HG02798 (cell line): ENCODE results near the gene CPNE5.

Experiments used
- ATAC-seq: cut with Tn5 transposase; IDR thresholded peaks from one replicate; pipeline ENCODE4 v1.9.1; 2021; ENCODE audit warnings: mild to moderate bottlenecking; ENCODE audit not compliant: unreplicated experiment, poor library complexity

The CPNE5 gene

DNA sequence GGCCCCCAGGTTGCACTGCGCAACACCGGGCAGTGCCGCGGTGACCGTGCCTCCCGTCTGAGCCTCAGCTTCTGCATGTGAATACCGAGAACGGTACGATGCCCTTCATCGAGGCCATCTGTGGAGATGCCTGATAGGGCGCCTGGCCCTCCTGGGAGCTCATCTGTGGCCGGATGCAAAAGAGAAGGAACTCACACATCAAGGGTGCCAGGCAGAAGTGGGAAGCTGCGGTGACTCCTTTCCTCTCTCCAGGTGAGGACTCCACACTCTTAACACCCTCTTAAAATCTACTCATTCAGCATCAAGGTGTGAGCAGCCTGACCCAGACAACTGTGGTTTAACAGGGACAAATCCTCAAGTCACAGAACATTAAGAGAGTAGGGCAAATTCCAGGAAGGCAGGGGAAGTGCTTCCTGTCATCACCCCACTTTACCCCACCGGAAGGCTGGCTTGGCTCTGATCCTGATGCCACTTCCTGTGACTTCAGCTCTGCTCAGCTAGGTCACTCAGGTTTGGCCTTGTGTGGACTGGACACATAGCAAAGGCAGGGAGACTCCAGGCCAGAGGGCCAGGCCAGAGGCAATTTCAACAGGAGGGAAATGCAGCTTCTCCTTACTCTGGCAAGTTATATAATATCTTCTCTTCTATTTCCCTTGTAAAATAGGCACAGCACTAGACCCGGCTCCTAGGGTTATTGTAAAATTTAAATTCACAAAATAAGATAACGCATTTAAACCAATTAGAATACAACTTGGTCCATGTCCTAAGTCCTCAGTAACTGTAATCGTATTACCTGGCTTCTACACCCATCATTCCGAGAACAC lies 69.4 kb downstream of the CPNE5 start:
- ATAC-seq, result no peak

DNA sequence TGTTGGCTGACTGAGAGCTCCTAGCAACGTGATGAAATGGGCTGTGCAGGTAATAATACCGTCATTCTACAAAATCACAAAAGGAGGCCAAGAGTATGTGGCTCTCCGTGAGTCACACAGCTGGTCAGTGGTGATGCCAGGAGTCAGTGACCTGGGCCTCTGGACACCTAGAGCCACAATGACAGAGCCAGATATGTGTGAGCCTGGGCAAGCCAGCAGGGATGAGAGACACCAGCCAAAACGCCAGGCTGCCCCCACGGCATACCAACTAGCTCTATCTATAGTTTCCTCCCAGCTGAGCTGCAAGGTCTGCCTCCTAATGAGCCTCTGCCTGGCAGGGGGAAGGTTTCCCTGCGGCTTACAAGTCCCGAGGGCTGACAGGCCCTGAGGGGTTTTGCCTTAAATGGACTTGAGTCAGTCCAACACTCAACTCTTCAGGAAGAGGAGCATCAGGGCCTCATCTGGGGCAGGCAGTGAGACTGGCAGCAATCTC lies 70.0 kb downstream of the CPNE5 start:
- no peak for ATAC-seq

DNA sequence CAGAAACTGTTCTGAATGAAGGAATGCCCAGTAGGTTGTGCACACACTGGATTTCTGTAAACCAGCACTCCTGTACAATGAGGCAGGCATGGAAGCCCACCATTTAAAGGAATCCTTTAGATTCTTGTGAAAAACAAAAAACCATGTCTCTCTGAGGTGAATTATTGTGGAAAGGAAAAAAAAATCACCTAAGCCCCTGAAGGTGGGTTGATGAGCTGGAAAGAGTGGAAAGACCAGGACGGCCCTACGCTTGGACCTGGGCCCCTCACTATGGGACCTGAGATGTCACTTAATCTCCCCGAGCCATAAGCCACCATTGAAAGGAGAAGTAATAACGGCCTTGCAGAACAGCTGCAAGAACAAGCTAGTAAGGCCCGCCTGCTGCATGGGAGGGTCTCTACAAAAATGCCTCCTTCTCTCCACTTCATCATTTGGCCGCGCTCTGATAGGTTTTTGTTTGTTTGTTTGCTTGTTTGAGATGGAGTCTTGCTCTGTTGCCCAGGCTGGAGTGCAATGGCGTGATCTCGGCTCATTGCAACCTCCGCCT lies 72.8 kb downstream of the CPNE5 start:
- ATAC-seq, result no peak

DNA sequence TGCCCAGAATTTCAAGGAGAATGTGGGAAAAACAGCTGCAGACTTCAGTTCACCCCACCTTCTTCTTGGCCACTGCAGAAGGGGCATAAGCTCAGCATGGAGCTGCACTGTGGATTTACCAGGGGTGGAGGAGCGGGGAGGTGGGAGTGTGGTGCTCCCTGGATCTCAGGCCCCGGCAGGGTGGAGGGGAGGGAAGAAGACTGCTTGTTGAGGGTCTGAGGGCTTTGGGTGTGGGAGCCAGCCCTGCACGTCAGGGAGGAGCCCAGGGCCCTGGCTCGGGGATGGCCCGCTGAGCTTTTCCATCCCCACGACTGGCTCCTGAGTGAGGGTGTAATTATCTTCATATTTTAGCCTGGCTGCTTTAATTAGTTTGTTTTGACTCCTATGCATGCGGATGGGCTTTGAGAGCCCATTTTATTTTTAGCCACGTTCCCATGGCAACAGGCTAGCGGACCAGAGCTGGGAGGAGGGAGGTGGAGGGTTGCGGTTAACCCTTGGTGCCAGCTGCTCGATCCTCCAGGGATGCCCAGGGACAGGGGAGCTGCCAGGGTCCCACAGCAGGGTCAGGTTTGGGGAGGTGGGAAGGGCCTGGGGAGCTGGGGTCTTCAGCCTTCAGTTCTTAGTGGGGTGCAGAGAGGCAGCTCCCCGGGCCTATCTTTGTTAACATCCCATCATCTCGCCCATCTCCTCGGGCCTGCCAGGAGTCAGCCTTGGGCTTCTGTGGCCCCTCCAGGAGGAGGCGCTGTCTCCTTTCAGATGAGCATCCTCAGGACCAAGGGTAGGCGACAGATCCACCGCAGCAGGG lies 73.4 kb downstream of the CPNE5 start:
- peak; percentile 69 for ATAC-seq

DNA sequence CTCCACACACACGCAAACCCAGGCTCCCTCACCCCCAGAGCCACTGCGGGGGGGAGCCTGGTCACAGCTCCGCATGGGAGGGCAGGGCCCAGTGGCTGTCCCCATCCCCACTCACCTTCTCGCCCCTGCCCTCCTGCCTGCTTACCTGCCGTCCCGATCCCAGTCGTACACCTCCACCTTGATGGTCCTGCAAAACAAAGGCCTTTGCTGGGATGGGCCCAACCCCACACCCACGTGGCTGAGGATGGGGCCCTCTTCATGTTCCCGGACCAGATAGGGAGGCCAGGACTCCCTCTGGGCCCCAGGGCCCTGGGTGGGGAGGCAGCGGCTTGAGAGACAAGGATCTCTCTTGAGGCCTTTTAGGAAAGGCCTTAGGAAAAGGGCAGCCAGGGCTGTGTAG lies 74.1 kb downstream of the CPNE5 start:
- ATAC-seq, result no peak

DNA sequence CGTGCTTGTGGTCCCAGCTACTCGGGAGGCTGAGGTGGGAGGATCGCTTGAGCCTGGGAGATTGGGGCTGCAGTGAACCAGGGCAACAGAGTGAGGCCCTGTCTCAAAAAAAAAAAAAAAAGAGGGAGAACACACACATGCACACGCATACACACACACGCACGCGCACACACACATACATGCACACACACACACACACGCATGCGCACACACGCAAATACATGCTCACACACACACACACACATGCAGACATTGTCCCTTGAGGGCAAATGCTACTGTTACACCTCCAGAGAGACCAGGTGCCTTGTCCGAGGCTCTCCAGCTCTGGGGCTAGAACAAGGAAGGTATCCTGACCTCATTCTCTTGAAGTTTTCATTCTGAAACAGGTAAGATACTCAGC lies 77.1 kb downstream of the CPNE5 start:
- ATAC-seq, result no peak

DNA sequence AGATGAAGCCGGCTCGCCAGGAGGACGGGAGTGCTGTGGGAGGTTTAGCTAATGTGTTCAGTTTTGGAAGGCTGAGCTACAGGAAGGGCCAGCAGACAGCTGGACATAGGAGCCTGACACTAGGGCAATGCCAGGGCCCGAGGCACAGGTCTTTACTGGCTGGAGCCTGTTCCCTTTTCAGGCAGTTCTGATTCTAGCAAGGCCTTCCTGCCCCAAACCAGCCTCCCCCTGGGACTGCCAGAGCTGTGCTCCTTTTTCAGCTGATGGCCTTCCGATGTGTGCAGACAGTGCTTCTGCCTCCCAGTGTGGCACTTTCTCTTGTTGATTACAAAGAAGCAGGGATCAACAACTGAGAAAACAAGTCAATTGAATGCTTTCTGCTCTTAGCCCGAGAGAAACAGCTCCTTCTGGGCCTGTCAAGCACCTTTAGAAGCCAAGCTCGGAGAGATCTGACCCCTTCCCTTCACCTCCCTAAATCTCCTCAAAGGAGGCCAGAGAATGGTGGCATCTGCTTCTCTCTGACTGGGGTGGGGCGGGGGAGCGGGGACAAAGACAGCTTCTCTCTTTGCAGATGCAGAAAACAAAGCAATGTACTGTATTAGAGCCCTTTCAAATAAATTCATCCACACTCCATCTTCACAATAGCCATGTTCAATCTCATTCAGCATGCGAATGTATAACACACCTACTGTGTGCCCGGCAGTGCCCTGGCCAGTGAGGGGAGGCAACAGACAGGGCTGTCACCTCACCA lies 78.4 kb downstream of the CPNE5 start:
- ATAC-seq, result no peak

DNA sequence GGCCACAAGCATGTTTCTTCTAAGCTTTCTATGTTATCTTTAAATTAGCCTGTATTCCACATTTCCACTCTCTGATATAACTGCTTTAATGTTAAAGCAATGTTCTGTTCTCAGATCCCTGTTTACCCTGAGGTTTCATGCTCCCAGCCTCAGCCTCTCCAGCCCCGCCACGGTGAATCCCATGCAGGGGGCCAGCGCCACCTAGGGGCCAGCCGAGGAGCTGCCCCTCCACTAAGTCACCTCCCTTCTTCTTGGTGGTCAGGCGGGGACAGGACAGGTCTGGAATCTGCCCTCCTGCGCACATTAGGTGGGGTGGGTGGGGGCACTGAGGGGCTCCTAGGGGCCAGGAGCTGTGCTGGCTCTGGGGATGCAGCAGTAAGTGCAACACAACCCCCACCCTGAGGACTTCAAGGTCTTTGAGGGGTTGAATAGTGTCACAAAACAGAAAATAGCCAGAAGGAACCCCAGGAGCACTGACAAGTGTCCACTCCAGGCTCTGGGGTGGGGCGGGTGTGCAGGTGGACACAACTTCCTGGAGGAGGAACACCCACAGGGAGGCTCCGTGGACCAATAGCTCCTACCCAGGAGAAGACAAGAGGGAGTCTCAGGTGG lies 80.0 kb downstream of the CPNE5 start:
- ATAC-seq, result peak; percentile 53

DNA sequence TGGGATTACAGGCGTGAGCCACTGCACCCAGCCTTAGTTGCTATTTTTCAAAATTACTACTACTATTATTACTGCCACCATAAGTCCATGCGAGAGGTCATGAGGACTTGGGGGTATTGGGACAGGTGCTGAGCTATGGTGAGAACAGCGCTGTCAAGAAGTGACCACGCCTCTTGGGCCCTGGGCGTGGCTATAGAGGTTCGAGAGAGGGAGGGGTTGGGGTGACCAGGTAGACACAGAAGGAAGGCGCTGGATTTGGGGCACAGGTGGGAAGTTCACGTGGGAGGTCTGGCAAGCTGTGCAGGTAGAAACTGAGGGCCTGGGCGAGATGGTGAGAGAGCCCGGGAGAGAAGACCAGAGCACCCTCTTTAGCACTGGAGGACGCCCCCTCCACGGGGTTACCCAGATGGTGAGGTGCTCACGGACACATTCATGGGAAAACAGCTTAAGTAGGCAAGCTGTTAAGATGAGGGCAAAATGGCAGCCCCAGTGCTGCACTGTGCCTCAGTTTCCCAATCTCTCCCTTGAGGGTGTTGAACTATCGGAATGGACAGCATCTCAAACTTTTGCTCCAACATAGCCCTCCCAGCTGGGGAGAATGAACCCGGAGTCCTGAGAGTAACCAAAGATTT lies 80.6 kb downstream of the CPNE5 start:
- ATAC-seq, result no peak

DNA sequence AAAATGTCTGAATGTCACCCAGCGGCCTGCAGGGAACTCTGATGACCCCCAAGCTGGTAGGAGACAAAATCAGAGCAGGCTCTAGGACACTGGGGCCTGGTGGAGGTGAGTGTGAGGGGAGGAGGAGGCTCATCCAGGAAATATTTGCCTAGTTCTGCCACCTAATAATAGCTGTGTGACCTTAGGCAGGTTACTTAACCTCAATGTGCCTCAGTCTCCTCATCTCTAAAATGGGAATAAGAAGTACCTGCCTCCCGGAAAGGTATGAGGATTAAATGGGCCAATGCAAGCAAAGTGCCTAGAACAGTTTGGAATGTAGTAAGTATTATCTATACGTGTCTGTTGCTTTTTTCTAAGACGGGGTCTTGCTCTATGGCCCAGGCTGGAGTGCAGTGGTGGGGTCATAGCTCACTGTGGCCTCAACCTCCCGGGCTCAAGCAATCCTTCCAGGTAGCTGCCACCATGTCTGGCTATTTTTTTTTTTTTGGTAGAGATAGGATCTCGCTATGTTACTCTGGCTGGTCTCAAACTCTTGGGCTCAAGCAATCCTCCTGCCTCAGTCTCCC lies 81.2 kb downstream of the CPNE5 start:
- ATAC-seq, result no peak

DNA sequence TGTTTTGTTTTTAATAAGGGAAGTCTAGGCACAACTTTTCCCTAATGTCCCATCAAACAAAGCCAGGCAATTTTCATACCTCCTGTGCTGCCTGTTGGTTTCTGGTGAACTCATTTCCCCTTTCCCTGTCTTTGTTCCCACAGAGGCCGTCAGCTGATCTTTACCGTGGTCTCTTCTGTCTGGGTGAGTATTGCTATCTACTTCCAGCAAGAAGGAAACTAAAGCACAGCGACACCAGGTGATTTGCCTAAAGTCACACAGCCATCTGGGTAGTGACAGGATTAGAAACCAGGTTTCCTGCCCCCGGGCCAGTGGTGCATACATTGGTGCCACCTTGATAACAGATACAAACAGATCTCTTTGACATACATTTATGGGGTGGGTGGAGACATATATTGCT lies 82.0 kb downstream of the CPNE5 start:
- peak; percentile 35 for ATAC-seq

DNA sequence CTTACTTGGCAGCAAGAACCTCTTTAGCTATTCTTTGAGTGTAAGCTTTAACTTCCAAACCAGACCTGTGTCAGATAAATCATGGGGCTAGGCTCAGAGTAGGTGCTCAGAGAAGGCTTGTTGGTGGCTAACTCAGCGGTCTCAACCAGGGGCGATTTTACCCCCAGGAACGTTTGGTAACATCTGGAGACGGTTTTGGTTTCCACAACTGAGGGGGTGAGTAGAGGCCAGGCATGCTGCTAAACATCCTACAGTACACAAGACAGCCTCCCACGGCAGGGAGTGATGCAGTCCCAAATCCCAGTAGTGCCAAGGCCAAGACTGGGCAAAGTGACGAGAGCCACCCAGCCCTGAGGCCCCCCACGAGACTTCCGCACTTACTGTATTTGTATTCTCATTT lies 82.5 kb downstream of the CPNE5 start:
- ATAC-seq, result no peak

DNA sequence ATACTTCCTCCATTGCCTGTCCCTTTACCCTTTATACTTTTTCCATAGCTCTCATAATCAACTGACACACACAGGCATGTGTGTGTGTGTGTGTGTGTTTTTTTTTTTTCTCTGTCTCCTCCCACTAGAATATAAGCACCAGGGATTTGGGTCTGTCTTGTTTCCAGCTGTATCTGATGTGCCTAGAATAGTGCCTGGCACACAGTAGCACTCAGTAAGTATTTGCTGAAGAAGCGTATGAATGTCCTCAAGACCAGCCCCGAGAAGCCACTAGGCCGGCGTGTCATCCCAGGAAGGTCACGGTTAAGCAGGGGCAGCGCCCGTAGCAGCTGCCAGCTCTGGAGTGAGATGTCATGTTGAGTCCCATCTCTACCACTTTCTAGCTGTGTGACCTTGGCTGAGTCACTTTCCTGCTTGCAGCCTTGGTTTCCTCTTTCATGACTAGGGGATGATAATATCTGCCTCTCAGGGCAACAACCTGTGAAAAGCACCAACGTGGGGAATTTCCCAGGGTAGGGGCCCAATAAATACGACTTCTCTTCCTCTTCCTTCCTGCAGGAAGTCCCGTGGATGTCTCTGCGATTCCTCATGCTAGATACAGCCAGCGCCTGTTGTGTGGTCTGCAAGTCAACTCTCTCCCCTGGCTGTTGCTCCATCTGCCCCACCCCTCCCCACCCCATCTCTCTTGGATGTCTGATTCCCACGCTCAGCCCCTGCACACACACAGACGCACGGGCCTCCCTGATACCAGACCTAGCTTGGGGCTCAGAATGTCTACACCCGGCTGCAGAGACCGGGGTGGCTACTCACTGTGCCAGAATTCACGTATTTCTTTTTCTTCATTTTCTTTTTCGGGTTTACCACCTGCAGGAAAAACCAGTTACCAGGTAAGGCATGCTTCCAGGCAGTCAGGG lies 83.6 kb downstream of the CPNE5 start:
- no peak for ATAC-seq

DNA sequence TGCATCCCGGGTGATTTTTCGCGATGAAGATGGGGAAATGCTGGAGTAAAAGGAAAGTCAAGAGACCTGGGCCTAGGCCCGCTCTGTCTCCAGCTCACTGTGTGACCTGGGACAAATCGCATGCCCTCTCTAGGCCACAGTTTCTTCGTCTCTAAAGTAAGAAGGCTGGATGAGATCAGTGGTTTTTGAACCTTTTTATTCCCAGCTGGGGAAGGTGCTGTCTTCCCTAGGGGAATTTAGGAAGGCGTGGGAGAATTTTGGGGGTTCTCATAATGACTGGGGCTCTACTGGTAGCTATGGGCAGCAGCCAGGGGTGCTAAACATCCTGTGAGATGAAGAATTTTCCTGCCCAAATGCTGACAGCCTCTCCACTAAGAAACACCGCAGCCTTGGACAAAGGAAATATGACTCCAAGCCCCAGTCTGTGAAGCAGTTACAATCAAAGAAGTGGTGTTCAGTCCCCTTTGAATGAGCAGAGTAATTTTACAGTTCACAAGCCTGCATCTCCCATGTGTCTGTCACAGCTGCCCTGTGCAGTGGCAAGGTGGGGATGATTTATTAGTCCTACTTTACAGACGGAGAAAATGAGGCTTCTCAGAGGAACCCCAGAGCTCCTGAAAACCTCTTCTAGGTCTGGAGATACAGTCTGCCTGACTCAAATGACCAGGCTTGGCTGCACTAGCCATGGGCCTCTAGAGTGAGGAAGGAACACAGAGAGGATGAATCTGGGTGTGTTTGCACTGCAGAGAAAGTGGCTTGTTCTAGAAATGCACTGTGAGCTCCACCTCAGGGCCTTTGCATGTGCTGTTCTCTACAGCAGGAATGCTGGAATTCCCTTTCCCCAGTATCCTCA lies 84.4 kb downstream of the CPNE5 start:
- no peak for ATAC-seq

DNA sequence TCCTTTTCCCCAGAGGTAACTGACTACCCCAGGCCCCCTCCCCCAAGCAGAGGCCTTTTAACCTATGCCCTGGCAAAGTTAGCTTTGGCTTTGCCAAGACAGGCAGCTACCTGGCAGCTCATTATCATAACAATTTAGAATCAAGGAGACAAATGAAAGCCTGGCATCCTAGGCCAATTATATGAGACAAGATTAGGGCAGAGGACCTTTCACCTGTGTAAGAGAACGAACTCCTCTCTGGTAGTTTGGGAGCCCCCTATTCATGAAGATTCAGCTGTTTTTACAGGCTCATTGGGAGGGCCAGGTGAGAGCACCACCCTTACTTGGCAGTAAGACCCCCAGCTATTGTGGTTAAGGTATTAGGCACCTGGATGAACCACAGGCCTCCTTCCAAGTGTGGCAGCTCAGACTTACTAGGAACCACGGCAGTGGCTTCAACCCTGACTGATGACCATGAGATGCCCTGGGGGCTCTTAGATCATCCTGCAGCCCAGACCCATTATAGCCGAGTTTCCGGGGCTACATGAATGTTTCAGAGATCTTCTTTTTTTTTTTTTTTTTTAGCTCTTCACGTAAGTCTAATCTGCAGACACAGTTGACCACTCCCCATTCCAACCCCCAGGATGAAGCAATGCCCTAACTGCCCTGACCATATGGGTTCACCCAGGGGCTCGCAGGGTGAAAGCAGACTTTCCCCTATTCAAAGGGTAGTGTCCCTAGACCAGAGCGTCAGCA lies 85.4 kb downstream of the CPNE5 start:
- ATAC-seq, result no peak

DNA sequence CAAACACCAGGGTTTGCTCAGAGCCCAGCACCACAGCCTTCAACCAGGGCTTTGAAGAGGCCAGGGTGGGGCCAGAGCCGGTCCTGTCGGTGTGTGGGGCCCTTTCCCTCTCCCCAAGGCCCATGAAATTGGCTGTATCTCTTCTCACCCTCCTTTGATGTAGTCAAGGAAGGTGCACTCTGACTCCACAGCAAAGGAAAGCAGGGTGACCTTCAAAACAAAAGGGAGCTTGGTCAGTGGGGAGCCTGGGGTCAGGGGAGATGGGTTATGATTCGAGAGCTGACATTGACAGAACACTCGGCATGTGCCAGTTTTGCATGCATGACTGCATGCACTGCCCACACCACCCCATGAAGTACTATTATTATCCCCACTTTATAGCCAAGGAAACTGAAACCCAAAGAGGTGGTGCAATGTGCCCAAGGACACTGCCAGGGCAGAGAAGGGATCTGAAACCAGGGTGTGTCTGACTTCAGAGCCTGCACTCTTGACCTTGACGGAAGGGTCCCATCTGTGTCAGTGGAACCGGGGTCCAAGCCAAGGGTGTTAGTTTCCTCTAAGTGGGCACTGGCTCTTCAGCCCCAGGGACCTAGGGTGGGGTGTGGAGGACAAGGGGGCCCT lies 86.2 kb downstream of the CPNE5 start:
- peak; percentile 53 for ATAC-seq
